ENCODE measurements around the gene MVB12A.

MVB12A gene

DNA sequence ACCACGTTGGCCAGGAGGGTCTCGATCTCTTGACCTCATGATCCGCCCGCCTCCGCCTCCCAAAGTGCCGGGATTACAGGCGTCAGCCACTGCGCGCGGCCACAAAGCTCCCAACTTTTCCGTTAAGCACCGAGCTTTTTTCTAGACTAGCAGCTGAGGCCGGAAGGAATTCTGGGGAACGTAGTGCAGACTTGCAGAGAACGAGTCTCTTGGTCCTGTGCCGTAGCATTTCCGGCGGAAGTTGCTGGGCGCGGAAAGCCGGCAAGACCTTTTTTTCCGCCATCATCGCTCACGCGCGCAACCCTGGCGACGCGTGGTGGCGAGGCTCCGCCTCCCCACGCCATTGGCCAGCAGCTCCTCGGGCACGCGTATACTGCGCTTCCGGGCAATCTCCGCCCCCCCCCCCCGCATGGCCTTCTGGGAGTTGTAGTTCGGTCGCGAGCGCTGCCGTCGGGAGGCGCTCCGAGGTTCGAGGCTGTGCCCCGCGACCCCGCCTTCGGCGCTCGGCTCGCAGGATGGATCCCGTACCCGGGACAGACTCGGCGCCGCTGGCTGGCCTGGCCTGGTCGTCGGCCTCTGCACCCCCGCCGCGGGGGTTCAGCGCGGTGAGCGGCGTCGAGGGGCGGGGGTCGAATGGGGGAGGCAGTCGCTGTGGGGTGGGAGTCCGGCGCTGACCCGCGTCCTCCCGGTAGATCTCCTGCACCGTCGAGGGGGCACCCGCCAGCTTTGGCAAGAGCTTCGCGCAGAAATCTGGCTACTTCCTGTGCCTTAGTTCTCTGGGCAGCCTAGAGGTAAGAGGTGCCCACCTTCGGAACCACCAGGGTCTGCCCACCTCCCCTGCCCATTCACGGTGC lies at the start of gene MVB12A:
MVB12A (plus strand) TSS at position 427 of the 854 bp plus-strand sequence; CDS start at position 516, 89 bp downstream.
- DNase-seq (ENCODE audit: insufficient read length, low spot score) (peak; percentile 99), FAIRE-seq (peak; percentile 95)

DNA sequence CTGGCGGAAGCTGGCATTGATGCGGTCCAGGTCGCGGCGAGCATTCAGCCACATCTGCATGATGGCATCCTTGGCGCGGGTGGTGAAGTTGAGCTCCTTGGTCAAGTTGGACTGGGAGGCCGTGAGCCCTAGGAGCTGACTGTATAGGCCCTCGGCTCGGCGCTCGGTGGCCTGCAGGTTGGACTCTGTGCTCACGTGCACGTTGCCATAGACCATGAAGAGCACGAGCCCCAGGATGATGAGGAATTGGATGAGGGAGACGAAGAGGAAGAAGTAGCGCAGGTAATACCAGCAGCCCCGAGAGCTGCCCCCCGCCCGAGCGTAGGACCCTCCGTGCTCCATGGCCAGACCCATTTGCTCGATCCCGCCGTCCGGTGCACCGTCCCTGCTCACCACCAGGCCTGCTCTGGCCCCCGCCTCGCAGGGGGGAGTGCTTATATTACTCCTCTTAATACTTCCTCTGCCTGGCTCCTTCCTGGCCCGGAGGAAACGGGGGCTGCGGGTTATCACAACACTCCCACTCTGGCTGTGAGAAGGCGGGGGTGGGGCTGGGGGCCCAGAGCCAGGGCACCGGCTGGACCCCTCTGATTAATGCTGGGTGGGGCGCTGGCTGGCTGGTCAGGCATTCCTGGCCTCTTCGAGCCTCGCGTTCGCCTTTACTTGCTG lies 42.8 kb upstream of the MVB12A start, which contains the start of gene PLVAP:
PLVAP (minus strand) TSS at position 408 of the 666 bp plus-strand sequence; CDS start at position 354, 54 bp downstream.
- DNase-seq (ENCODE audit: insufficient read length, low spot score), result no peak
- FAIRE-seq, result no peak

DNA sequence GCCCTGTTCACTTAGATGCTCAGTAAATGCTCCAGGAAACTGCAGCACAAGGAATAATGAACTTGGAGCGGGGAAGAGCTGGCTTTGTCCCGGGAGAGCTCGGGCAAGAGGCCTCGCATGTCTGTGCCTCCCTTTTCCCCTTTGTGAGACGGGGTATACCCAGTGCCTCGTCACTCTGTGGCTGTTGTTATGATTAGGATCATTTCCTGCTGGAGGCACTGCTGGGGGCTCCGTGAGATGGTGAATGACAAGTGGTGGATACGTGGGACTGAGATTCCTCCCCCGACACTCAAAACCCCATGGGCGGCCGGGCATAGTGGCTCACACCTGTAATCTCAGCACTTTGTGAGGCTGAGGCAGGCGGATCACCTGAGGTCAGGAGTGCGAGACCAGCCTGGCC lies 41.6 kb upstream of the MVB12A start:
- FAIRE-seq (no peak), DNase-seq (ENCODE audit: insufficient read length, low spot score) (no peak)

DNA sequence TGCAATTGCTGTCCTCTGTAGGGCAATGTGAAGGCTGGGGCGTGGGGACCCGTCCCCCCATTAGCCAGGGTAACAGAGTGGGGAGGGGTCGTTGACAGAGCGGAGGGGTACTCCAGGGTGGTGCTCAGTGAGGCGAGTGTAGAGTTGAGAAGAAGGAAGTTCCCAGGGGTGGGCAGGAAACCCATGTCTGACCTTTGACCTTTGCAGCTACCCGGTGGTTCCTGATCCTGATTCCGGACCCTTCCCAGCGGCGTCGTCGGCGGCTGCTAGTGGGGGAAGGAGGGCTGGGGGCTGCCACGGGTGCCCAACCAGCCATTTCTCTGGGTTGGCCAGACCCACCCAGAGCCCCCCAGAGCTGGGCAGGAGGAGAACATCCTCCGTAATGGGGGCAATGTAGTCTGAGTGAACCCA lies 40.6 kb upstream of the MVB12A start:
- DNase-seq (ENCODE audit: insufficient read length, low spot score), result no peak
- no peak for FAIRE-seq

DNA sequence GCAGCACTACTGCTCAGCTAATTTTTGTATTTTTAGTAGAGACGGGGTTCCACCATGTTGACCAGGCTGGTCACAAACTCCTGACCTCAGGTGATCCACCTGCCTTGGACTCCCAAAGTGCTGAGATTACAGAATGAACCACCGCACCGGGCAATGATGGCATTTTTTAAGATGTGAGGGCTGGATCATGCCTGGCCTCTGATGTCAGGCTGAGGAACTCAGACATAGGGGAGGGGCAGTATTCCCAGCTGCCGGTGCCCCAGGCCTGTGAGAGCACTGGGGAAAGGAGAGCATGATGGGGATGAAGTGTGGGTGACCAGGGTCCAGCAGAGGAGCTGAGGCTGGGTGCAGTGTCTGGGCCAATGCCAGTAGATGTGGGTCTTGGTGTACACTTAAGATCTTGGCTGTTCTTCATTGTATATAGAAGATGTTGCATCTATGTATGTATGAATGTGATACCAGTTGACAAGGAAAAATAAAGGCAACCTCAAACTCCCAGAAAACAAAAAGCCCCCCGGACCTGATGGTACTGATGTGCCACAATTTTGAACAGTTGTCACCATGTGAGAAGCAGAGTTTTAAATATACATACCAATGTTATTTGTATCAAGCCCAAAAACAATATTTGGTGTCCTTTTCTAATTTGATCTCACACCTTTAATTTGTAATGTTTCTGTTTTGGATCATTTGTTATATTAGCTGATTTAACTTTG lies 39.3 kb upstream of the MVB12A start:
- FAIRE-seq, result no peak
- no peak for DNase-seq (ENCODE audit: insufficient read length, low spot score)

DNA sequence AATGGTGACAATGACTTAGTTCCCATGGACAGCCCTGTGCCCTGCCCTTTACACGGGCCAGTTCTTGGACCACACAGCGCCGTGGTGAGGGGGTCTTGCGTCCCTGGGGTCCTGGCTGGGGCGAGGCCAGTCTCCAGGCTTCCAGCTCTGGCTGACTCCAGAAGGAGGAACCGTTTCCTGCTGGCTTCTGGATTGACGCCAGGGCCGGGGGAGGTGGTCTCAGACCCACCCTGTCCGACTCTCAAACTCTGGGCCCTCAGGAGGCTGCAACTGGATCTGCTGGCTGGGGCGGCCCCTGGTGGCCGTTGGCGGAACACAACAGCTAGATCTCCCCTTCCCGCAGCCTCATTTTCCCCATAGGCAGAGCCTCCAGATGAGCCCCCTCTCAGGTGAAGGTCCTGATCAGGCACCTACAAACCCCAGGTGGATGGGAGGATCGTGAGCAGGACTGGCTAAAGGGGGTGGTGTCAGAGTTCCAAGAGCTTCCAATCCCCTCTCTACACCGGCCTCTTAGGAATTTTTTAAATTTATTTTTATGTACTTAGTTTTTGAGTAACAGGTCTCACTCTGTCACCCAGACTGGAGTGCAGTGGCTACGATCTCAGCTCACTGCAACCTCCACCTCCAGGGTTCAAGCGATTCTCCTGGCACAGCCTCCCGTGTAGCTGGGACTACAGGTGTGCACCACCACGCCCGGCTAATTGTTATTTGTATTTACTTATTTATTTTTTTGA lies 33.8 kb upstream of the MVB12A start:
- DNase-seq (ENCODE audit: insufficient read length, low spot score) (peak; percentile 66), FAIRE-seq (no peak)

DNA sequence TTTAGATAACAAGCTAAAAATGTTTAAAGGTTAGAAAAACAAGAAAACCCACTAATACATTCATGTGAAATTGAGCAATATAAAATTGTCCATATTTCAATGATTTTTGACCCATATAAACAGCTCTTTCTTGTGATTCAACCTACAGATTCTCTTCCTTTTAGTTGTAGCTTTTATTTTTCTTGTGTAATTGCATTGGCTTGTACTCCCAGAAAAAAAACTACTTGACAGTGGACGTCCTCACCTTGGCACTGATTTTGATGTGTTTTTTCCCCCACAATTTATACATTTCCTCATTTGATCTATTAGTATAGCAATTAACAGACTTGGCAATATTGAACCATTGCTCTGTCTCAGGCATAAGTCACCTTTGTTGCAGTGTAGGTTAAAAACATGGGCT lies 30.6 kb upstream of the MVB12A start:
- FAIRE-seq (no peak), DNase-seq (ENCODE audit: insufficient read length, low spot score) (no peak)

DNA sequence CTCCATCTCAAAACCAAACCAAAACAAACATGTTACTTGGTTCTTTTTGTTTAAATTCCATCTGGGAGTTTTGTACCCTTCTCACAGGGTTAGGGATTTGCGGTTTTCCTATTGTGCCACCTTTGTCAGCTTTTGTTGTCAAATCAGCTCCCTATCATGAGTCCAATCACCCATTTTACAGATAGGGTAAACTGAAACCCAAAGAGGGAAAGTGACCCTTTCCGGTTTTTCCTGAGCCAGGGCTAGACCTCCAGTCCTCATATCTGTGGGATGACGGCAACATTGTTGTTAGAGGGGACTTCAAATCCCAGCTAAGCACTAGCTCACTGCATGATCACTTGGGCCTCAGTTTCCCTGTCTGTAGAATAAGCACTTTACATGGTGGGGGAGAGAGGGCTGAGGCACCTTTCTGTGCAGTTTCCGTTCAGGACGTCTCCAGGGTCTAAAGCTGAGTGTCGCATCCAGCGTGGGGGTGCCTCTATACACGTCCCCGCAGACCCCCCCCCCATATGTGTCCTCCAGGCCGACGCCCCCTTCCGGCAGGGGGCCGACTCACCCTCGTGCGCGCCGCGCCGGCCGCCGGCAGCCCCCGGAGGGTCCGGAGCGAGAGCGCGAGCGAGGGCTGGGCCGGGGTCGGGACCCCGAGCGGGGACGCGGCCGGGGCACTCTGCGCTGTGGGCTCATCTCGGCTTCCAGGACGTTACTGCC lies 29.7 kb upstream of the MVB12A start:
- DNase-seq (ENCODE audit: insufficient read length, low spot score) (no peak), FAIRE-seq (no peak)

DNA sequence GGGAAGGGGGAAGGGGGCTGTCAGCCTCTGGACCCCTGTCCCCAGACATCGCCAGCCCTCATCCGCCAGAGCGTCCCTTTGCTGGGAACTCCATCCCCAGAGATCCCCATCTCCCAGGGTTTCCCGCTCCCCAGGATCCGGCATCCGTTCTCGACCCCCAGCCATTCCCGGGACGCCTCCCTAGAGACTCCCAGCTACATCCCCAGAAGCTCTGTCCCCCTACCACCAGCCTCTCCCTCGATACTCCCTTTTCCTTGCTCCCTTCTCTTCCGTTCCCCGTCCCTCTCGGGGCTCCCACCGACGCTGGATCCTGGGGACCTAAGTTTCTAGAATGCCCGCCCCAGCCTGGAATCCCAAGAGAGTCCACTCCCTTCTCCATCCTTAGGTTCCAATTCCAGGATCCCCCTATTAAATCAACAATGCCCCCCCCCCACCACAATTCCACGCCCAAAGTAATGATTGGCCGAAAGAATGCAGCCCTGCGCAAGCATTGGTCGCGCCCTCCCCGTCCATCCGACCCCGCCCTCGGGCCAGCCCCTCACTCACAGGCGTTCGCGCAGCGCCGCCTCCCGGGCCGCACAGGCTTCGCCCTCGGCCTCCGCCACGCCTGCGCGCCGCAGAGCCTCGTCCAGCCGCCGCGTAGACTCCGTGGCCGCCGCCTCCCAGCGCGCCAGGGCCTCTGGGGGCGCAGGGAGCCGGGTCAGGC lies 29.0 kb upstream of the MVB12A start:
- FAIRE-seq, result peak; percentile 98
- DNase-seq (ENCODE audit: insufficient read length, low spot score), result peak; percentile 96

DNA sequence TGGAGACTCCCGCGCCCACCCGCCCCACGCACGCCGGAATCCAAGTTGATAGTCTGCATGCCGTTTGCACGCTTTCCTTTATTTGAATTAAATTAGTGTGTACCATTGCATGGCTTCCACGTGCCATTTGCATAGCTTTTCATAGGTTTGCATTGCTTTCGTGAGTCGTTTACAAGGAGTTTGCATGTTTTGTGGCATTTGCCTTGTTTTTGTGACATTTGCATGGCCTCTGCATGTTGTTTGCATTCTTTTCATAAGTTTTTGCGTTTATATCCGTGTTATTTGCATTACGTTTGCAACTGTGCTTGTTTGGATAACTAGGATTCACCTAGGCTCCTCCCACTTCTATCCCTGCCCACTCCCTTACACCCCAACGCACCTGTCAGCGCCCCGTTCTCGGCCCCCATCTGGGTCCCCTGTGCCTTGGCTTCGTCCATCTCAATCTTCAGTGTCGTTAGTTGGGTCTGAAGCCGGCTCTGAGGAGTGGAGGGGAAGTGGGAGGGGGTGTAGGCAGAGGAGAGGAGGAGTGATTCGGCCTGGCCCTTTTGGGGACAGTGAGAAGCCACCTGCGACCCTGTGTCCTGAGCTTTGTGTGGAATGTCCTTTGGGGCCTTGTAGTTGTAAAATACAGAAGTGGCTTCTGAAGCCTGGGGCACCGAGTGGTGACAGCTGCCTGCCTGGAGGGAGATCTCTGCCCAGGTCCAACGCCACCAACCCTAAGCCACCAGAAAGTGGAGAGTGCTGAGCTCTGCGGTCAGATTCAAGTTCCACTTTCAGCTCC lies 28.3 kb upstream of the MVB12A start:
- DNase-seq (ENCODE audit: insufficient read length, low spot score), result no peak
- peak; percentile 4 for FAIRE-seq

DNA sequence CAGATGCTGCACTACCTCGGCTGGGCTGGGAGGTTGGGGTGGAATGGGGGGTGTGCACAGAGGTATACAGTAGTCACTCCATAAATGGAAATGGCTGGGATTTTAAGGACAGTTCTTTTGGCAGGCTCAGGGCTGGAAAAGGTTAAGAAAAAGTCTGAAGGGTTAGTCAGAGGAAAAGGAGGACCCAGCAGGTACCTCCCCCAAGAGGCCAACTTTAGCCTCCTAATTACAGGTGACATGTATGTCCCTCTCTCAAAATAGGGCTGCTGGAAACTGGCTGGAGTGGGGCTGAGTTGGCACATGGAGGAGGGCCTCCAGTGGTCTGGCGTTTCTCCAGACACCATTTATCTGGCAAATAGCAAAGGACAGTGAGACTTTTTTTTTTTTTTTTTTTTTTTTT lies 26.8 kb upstream of the MVB12A start:
- FAIRE-seq (no peak), DNase-seq (ENCODE audit: insufficient read length, low spot score) (no peak)

DNA sequence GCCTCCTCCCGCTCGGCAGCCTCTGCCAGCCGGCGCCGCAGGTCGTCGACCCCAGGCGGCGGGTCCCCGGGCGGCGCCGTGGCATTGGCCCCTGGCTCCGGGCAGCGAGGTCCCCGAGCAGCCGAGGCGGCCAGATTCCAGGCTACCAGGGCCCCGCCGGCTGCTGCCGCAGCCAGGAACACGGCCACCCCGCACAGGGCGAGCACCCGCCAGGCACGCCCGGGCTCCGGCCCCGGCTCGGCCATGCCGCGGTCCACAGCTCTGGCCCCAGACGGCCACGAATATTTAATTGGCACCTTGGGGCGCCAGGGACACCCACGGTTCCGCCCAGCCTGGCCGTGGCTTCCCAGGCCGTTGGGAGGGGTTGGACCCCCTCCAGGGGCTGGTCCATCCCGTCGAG lies 25.9 kb upstream of the MVB12A start, which contains the start of gene CCDC194:
CCDC194 (minus strand) TSS at position 283 of the 400 bp plus-strand sequence; CDS start at position 245, 38 bp downstream.
- DNase-seq (ENCODE audit: insufficient read length, low spot score) (no peak), FAIRE-seq (no peak)

DNA sequence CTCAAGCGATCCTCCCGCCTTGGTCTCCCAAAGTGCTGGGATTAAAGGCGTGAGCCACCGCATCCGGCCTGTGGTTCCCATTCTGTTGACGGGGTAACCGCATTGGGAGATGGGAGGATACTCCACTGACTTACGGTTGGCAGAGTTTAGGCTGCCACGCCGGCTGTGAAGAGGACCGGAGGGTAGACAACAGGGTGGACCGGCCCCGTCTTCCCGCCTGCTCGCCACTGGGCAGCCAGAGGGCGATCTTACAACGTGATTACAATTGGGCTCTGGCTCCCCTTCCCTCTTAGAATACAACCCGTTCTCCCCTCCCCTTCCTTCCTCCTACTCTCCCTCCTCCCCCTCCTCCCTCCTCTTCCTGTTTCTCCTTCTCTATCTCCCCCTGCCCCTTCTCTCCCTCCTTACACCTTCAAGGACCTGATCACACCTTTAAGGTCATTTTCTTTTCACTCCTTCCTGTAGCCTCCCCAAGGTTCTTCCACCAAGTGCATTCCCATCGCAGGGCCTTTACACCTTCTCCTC lies 24.9 kb upstream of the MVB12A start:
- DNase-seq (ENCODE audit: insufficient read length, low spot score), result no peak
- peak; percentile 38 for FAIRE-seq

DNA sequence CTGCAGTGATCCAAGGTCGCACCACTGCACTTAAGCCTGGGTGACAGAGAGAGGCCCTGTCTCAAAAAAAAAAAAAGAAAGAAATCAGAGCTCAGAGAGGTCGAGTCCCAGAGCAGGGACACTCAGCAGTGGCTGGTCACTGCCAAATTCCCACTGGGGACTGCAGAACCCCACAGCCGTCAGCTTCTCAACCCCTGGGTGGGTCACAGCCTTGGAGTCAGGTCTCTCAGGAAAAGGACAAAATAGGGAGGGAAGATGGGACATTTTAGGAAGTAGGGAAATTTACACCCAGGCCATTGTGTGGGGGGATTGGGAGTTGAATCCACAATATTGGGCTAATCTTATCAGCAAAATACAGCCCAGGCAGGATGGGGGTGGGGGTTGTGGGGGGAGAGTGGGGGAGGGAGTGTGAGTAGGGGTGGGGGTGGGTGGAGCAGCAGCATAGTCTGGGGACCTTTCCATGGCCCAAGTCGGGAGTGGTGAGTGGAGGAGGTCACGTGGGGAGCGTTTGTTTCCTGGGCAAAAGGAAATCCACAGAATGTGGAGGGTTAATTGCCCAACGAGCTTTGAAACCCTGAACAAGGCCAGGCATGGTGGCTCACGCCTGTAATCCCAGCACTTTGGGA lies 20.8 kb upstream of the MVB12A start:
- DNase-seq (ENCODE audit: insufficient read length, low spot score), result no peak
- no peak for FAIRE-seq

DNA sequence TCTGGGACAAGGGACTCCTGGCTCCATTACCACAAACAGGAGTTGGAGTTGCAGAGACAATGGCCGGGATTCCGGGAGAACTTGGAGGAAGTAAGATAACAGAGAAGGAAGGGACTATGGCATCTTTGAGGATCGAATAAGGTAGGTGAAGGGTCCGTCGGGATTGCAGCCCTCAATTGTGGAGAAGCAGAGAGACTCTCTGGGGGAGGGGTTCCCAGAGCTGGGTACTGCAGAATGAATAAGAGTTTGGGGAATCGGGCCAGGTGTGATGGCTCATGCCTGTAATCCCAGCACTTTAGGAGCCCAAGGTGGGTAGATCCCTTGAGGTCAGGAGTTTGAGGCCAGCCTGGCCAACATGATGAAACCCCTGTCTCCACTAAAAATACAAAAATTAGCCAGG lies 18.2 kb upstream of the MVB12A start:
- DNase-seq (ENCODE audit: insufficient read length, low spot score) (no peak), FAIRE-seq (no peak)

DNA sequence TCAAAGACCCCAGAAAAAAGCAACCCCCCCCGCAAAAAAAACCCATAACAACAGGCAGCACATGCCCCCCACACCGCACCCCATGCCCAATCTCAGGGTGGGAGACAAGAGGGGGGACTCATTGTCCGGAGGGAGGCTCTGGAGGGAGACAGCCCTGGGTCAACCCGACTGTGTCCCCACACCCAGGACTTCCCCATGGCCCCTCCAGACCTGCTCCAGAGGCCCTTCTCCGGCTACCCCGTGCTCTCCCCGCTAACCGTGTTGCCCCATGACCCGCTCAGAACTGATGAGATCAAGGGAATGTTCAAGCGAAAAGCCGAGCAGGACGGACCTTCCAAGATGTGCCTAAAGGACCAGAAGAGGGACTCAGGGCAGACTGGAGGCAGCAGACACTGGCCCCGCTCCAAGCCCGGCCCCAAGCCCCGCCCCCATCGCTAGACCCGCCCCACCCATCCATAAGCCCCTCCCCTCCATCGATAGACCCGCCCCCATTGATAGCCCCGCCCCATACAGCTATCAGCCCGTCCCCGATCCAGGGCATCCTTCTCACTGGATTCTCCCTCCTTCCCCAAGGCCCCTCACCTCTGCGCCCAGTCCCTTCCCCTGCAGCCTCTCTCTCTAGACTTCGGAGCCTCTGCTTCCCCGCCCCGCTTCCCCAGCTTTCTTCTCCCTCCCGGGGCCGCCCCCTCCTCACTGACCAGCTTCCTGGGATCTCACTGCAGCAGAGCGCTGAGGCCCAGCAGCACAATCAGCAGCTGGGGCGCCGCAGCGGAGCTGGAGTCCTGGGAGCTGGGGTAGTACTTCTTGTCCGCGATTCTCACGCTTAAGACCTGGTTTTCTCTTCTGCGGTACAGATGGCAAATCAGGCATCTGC lies 16.6 kb upstream of the MVB12A start:
- FAIRE-seq, result no peak
- DNase-seq (ENCODE audit: insufficient read length, low spot score), result no peak

DNA sequence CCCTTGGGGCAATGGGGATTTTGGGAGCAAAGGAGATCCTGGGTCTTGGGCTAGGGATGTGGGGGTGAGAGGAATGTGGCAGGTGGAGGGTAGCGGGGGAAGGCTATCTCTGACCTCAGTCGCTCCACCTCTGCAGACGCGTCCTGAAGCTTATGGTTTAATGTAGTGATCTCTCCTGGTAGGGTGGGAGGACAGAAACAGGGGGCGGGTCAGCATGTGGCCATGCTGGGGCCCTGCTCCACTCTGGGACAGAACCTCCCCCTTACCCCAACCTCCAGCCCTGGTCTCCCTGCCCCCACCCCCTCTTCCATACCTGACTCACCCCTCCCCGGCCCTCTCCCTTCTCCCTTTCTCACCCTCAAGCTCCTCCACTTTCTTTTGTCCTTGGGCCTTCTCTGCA lies 15.8 kb upstream of the MVB12A start:
- no peak for DNase-seq (ENCODE audit: insufficient read length, low spot score)

More for the DNA sequence above, 15.8 kb upstream of the MVB12A start:
- no peak for FAIRE-seq

All from HTR-8/SVneo (cell line).